ENCODE data around the gene IQSEC2. TPM values are rescaled to one million over a fixed set of nuclear protein-coding genes. Genes with fewer than 3 reads are reported as not detected.

The IQSEC2 gene
- total RNA-seq, 4 donors from 2014 or later, result 12.2 to 14.8 (median 14.0) TPM

- no peak for DNase-seq (ENCODE audit: low spot score)
- no peak for ATAC-seq (ENCODE audit: low FRiP score)
- no peak for TF ChIP-seq CTCF (IDR thresholded peaks at IDR 0.05)
Measured at GRCh38 chrX:53242310-53242709, 39.1 kb downstream of the IQSEC2 start.

GRCh38 chrX:53241558-53241957 lies 39.8 kb downstream of the IQSEC2 start:
- DNase-seq (ENCODE audit: low spot score) (no peak), ATAC-seq (ENCODE audit: low FRiP score) (no peak)
- TF ChIP-seq CTCF (IDR thresholded peaks at IDR 0.05), result no peak

- ATAC-seq (ENCODE audit: low FRiP score) (no peak), DNase-seq (ENCODE audit: low spot score) (no peak)
- no peak for TF ChIP-seq CTCF (IDR thresholded peaks at IDR 0.05)
Measured at GRCh38 chrX:53239474-53239873, 41.9 kb downstream of the IQSEC2 start.

GRCh38 chrX:53237056-53237455 lies 44.3 kb downstream of the IQSEC2 start:
- ATAC-seq (ENCODE audit: low FRiP score) (no peak), DNase-seq (ENCODE audit: low spot score) (no peak)
- no peak for TF ChIP-seq CTCF (IDR thresholded peaks at IDR 0.05)

- no peak for TF ChIP-seq CTCF (IDR thresholded peaks at IDR 0.05)
- ATAC-seq (ENCODE audit: low FRiP score), result no peak
- no peak for DNase-seq (ENCODE audit: low spot score)
Measured at GRCh38 chrX:53236025-53236679, 45.2 kb downstream of the IQSEC2 start.

- TF ChIP-seq CTCF (IDR thresholded peaks at IDR 0.05), result no peak
- no peak for DNase-seq (ENCODE audit: low spot score)
- no peak for ATAC-seq (ENCODE audit: low FRiP score)
Measured at GRCh38 chrX:53235566-53235965, 45.8 kb downstream of the IQSEC2 start.

GRCh38 chrX:53234484-53234883 lies 46.9 kb downstream of the IQSEC2 start:
- no peak for TF ChIP-seq CTCF (IDR thresholded peaks at IDR 0.05)
- DNase-seq (ENCODE audit: low spot score), result no peak
- no peak for ATAC-seq (ENCODE audit: low FRiP score)

All from omental fat pad (tissue), 4 donors.